OCI-LY1 (cell line): ENCODE results near the gene KCNN4.

Experiments used
- H2AFZ ChIP-seq: fragments of 200-600 bp; sonication (generic), shearing (Covaris generic); 2 replicates; pipeline ENCODE4 v1.6.0; 2014; ENCODE audit warnings: antibody characterized with exemption, mild to moderate bottlenecking, low read length
- H3F3A ChIP-seq: fragments of 200-600 bp; sonication (generic), shearing (Covaris generic); 2 replicates; pipeline ENCODE4 v1.6.0; 2014; ENCODE audit warnings: mild to moderate bottlenecking, antibody characterized with exemption, low read length, moderate library complexity; ENCODE audit not compliant: insufficient read depth
- H3K27ac ChIP-seq: fragments of 200-600 bp; sonication (generic); 2 replicates; pipeline ENCODE4 v1.5.1; 2014; ENCODE audit warnings: low read length, mixed run types, mild to moderate bottlenecking, low read depth; ENCODE audit not compliant: poor library complexity, severe bottlenecking
- H3K27me3 ChIP-seq: fragments of 200-600 bp; sonication (generic); 2 replicates; pipeline ENCODE4 v1.6.0; 2014; ENCODE audit warnings: antibody characterized with exemption, mild to moderate bottlenecking, low read length, moderate library complexity; ENCODE audit not compliant: insufficient read depth
- H3K36me3 ChIP-seq: fragments of 200-600 bp; sonication (generic); 2 replicates; pipeline ENCODE4 v1.6.1; 2014; ENCODE audit warnings: mild to moderate bottlenecking, antibody characterized with exemption, low read length, moderate library complexity, mixed read lengths; ENCODE audit not compliant: insufficient read depth
- H3K4me1 ChIP-seq: fragments of 200-600 bp; sonication (generic); 2 replicates; pipeline ENCODE4 v1.5.1; 2014; ENCODE audit warnings: mild to moderate bottlenecking, low read length, moderate library complexity; ENCODE audit not compliant: insufficient read depth, severe bottlenecking
- H3K4me2 ChIP-seq: fragments of 200-600 bp; sonication (generic), shearing (Covaris generic); 2 replicates; pipeline ENCODE4 v1.6.1; 2014; ENCODE audit warnings: low read length
- H3K4me3 ChIP-seq: fragments of 200-600 bp; sonication (generic); 2 replicates; pipeline ENCODE4 v1.5.1; 2014; ENCODE audit warnings: low read length, low read depth, mild to moderate bottlenecking, mixed read lengths; ENCODE audit not compliant: poor library complexity, severe bottlenecking
- H3K79me2 ChIP-seq: fragments of 200-600 bp; shearing (Covaris generic); 2 replicates; pipeline ENCODE4 v1.6.1; 2016; ENCODE audit warnings: mixed run types, low read length, mixed read lengths; ENCODE audit not compliant: insufficient read depth
- H3K9ac ChIP-seq: fragments of 200-600 bp; sonication (generic), shearing (Covaris generic); 2 replicates; pipeline ENCODE4 v1.6.1; 2014; ENCODE audit warnings: mild to moderate bottlenecking, low read length, mixed read lengths
- H3K9me2 ChIP-seq: fragments of 200-600 bp; sonication (generic), shearing (Covaris generic); 2 replicates; pipeline ENCODE4 v1.6.1; 2014; ENCODE audit warnings: low read depth, mild to moderate bottlenecking, low read length, mixed read lengths
- H3K9me3 ChIP-seq: fragments of 200-600 bp; shearing (Covaris generic); 2 replicates; pipeline ENCODE4 v1.6.1; 2014; ENCODE audit warnings: low read length, mixed read lengths
- H4K20me1 ChIP-seq: fragments of 200-600 bp; sonication (generic), shearing (Covaris generic); 2 replicates; pipeline ENCODE4 v1.6.0; 2016; ENCODE audit warnings: mild to moderate bottlenecking, low read length; ENCODE audit not compliant: insufficient read depth
- EZH2 ChIP-seq: fragments of 200-600 bp; sonication (generic), shearing (Covaris generic); IDR thresholded peaks from 2 replicates; pipeline ENCODE4 v1.8.0; 2017; ENCODE audit warnings: borderline replicate concordance, mixed run types, mild to moderate bottlenecking, antibody characterized with exemption, low read length, moderate library complexity, mixed read lengths
- TF ChIP-seq, protein P1 (sequence below): fragments of 200-600 bp; sonication (generic), shearing (Covaris generic); IDR thresholded peaks from 2 replicates; pipeline ENCODE4 v1.5.1; 2017; ENCODE audit warnings: mild to moderate bottlenecking, antibody characterized with exemption, low read length, moderate library complexity, mixed read lengths

KCNN4 gene

DNA sequence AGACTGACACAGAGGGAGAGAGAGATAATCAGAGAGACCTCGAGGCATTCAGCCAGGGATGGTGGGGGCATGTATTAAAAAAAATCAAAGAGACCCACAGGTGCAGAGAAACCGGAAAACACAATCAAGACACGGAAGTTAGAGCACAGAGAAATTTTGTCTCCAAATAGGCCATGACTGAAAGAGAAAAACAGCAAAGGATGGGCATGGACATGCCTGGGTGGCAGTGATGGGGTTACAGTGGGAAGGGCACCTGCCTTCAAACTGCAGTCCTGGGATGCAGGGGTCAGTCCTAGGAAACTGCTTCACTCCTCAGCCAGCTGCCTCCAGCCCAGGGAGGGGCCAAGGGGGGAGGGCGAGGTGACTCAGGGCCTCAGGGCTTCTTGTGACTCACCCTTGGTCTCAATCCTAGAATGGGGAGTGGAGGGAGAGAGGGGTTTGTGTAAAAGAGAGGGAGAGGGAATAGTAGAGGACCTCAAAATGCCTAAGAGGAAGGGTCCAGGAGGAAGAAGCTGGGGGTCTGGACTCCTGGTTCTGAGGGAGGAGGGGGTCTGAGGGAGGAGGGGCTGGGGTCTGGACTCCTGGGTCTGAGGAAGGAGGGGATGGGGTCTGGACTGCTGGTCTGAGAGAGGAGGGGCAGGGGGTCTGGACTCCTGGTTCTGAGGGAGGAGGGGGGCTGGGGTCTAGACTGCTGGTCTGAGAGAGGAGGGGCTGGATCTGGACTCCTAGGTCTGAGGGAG is 3.6 kb upstream of the KCNN4 start:
- H3K9ac ChIP-seq, result peak overlapping the region; percentile 60
- peak overlapping the region; percentile 38 for H3K4me3 ChIP-seq
- peaks cover 3% of the 10 kb centered on the region; the same call in 1 of the 2 replicates for H3F3A ChIP-seq
- H3K9me2 ChIP-seq, result no peaks in the 10 kb centered on the region
- H2AFZ ChIP-seq, result peak overlapping the region; percentile 8; the same call in 1 of the 2 replicates
- peak overlapping the region; percentile 98 for H3K27ac ChIP-seq
- no peak for TF ChIP-seq EZH2
- TF ChIP-seq, protein P1, sequence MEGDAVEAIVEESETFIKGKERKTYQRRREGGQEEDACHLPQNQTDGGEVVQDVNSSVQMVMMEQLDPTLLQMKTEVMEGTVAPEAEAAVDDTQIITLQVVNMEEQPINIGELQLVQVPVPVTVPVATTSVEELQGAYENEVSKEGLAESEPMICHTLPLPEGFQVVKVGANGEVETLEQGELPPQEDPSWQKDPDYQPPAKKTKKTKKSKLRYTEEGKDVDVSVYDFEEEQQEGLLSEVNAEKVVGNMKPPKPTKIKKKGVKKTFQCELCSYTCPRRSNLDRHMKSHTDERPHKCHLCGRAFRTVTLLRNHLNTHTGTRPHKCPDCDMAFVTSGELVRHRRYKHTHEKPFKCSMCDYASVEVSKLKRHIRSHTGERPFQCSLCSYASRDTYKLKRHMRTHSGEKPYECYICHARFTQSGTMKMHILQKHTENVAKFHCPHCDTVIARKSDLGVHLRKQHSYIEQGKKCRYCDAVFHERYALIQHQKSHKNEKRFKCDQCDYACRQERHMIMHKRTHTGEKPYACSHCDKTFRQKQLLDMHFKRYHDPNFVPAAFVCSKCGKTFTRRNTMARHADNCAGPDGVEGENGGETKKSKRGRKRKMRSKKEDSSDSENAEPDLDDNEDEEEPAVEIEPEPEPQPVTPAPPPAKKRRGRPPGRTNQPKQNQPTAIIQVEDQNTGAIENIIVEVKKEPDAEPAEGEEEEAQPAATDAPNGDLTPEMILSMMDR, result no peak
- H3K36me3 ChIP-seq, result no peaks in the 10 kb centered on the region
- peak overlapping the region; percentile 73 for H3K4me2 ChIP-seq
- H4K20me1 ChIP-seq, result no peaks in the 10 kb centered on the region
- no peaks in the 10 kb centered on the region for H3K9me3 ChIP-seq
- H3K79me2 ChIP-seq, result no peaks in the 10 kb centered on the region
- no peaks in the 10 kb centered on the region for H3K27me3 ChIP-seq
- H3K4me1 ChIP-seq, result peaks cover 55% of the 10 kb centered on the region

DNA sequence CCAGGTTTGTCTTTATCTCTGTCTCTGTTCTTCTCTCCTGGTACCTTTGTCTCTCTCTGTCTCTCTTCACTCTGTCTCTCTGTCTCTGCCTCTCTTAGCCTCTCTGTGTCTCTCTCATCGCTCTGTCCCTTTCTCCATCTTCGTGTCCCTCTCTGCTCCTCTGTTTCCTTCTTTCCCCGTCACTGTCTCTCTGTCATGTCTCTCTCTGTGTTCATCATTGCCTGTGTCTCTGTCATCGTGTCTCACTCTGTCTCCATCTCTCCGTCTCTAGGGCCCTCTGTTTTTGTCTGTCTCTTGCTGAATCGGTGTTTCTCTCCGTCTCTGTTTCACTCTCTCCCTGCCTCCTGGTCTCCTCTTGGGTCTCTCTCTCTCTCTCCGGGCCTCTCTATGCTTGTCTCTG is 2.9 kb upstream of the KCNN4 start:
- Histone ChIP-seq H3K79me2 (no peaks in the 10 kb centered on the region), H4K20me1 (no peaks in the 10 kb centered on the region), H3K9ac (peak overlapping the region; percentile 60), H3K27ac (peak overlapping the region; percentile 98), H3K27me3 (no peaks in the 10 kb centered on the region), H3K36me3 (no peaks in the 10 kb centered on the region), H3K9me2 (no peaks in the 10 kb centered on the region), H3K4me3 (peak overlapping the region; percentile 38), H3K4me2 (peak overlapping the region; percentile 73), H3F3A (peaks cover 3% of the 10 kb centered on the region; the same call in 1 of the 2 replicates), H3K9me3 (no peaks in the 10 kb centered on the region), H3K4me1 (peaks cover 63% of the 10 kb centered on the region), H2AFZ (no peak overlapping the region)
- TF ChIP-seq, protein P1, result no peak
- no peak for TF ChIP-seq EZH2

DNA sequence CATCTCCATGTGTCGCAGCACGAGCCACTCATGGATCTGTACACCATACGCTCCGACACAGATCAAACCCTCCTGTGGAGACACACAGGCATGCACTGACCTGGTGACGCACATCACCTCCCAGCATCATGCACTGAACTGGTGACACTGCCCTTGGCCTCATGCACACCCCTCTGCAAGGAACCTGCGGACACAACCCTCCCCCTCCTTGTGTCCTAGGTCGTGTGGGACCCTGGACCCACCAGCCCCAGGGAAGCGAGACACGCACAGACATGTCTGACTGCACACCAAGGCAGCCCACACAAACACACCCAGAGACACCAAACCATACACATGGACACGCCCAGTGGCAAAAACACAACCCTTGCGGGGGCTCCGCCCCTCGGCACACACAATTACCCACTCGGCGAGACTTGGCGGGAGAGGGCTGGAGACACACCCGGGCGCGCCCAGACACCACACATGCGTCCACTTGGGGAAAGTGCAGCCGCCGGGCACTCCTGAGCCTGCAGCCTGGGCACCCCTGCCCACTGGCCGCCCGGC is 2.0 kb upstream of the KCNN4 start:
- H3K79me2 ChIP-seq, result no peaks in the 10 kb centered on the region
- peak overlapping the region; percentile 70 for H3K4me3 ChIP-seq
- H2AFZ ChIP-seq, result no peak overlapping the region
- peak overlapping the region; percentile 16 for H3K9ac ChIP-seq
- peak overlapping the region; percentile 85 for H3K4me2 ChIP-seq
- H3K36me3 ChIP-seq, result no peaks in the 10 kb centered on the region
- peaks cover 72% of the 10 kb centered on the region for H3K4me1 ChIP-seq
- no peaks in the 10 kb centered on the region for H4K20me1 ChIP-seq
- no peaks in the 10 kb centered on the region for H3K27me3 ChIP-seq
- peaks cover 3% of the 10 kb centered on the region; the same call in 1 of the 2 replicates for H3F3A ChIP-seq
- no peaks in the 10 kb centered on the region for H3K9me2 ChIP-seq
- no peaks in the 10 kb centered on the region for H3K9me3 ChIP-seq
- no peak for TF ChIP-seq EZH2
- TF ChIP-seq, protein P1, result no peak
- peak overlapping the region; percentile 98 for H3K27ac ChIP-seq
